GM20431 (cell line): Measurements from ENCODE around the gene UVRAG.

Experiments used
- in situ Hi-C: fragments of 300-500 bp; cut with MseI, MboI; formaldehyde crosslinking; loops from one replicate; pipeline ENCODE4 v1.15.0; 2020; ENCODE audit warnings: low sequenced_read_pairs; ENCODE audit not compliant: unreplicated experiment

Gene UVRAG

DNA sequence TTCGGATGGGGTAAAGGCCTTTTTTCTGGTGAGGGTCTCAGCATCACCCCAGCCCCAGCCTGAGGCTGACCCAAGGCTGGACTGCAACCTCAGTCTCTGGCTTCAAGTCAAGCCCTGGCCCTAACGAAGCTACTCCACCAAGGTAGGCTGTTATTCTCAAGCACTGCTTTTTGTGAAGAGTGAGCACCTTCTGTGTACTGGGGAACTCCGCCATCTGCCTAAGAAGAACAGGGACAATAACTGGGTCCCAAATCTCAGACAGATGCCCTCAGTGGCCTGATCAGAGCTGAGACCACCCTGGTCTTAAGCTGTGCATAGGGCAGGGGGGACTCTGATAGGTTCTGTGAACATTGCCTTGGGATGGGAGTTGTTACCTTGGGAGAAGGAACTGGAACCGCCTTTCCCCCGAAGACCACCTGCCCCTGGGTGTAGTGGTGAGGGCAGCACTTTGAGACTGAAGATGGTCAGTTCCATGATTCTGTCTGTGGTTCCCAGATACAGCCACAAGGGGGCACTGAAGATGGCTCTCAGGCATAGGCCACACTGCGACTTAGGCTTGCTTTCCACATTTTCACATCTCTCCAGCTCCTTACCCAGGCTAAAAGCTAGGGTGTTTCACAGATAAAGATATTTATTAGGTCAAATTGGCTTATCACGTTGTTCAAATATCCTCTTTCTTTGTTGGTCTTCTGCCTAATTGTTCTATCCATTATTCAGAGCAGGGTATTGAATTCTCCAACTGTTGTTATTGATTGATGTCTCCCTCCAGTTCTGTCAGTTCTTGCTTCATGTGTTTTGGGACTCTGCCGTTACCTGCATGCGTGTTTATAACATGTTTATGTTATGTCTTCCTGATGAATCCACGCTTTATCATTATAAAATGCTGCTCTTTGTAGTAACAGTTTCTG is 11.8 kb upstream of the UVRAG start:
- in situ Hi-C loops: loop anchor here (10.0 kb wide), 2 partner anchors 62 to 342 kb away; no protein-coding TSS in a partner anchor

DNA sequence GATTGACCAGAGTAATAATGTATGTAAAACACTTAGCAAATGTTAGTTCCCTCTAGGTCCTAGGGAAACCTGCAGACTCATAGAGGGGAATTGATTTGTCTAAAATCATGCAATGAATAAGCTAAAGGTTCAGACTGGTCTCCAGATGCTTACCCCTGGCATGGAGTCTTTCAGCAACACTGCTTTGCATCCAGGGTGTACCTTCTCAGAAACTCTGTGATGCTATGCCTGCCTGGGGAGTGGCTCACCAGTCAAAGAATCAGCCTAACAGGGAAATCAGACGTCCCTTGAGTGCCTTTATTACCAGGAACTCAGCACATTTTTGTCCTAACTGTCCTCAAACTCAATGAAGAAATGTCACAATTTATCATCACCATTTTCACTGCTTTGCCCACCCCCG is 5.9 kb upstream of the UVRAG start:
- in situ Hi-C loops: loop anchor here (10.0 kb wide), 2 partner anchors 56 to 336 kb away; no protein-coding TSS in a partner anchor

DNA sequence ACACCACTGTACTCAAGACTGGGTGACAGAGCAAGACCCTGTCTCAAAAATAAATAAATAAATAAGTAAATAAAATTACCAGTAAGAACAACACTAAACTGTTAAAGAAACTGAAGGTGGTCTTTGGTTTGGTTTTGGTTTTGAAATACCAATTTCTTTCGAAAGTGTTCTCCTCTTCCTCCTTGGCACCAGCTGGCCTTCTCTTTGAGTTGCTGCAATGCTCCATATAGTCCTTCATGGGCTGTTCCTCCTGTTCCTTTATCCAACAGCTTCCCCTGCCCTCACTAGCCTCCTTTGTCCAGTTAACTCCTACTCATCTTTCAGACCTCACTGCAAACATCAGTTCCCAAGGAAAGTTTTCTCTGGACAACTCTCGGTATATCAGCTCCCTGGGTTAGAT is 5.0 kb upstream of the UVRAG start:
- in situ Hi-C loops: loop anchor here (10.0 kb wide), 2 partner anchors 55 to 335 kb away; no protein-coding TSS in a partner anchor

DNA sequence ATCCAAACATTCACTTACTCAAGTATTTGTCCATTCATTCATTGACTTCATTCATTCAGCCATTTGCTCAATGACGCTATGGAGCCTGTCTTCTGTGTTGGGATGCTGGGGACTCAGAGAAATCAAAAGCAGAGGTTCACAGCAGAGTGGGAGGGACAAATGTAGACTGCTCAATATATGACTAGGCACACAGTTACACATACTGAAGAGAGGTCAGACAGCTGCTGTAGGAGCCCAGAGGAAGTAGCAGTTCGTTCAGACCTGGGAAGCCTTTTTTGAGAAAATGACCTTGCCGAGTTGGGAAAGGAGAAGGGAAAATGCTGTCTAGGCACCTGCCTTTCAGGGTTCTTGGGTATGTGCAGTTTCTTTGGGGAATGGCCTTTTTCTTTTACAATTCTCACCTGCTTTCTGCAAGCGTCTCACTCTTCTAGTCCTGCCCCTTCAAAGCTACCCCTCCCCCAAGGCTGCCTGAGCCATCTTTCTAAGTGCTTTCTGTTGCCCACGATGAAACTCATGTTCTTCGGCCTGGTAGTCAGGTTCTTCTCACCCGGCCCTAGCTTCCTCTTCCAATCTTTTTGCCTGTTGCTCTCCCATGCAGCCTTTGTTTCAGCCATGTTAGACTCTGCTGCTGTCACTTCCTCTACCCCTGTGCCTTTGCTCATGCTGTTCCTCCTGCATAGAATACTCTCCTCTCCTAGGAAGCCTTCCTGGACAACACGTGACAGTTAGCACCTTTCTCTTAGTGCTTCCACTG is 4.2 kb upstream of the UVRAG start:
- in situ Hi-C loops: no loop called here

DNA sequence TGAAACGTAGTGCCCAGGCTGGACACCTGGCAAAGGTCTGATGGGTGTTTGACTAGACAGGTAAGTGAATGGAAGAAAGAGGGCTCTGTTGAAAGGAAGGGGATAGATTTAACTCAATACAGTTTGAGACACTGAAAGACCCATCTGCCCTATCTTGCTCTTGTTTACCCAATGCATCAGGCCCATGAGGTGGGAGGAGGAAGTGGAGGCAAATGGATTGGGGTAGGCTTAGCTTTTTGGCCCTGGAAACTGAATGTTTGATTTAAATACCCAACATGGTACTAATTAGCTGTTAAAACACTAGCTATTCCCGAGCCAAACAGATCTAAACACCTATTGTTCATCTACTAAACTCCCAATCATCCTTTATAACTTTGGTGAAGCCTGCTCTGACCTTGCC is 3.5 kb upstream of the UVRAG start:
- in situ Hi-C loops: no loop called here

DNA sequence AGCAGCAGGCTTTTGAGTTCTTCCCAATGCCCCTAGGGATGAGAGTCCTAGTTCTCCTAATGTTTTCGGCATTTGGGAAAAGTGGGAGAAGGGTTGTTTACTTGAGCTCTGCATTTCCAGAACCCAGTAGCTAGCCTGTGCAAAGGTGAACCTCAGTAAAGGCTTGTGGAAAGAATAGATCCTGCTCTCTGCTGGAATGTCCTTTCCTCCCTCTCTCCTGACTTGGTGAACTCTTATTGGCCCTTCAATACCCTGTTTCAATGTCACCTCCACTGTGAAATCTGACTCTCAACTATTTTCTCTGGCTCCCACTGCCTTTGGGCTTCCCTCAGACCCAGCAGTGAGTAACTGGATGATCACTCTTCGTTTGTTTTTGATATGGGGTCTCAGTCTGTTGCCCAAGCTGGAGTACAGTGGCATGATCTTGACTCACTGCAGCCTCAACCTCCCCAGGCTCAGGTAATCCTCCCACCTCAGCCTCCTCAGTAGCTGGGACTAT is 2.4 kb upstream of the UVRAG start:
- in situ Hi-C loops: no loop called here

DNA sequence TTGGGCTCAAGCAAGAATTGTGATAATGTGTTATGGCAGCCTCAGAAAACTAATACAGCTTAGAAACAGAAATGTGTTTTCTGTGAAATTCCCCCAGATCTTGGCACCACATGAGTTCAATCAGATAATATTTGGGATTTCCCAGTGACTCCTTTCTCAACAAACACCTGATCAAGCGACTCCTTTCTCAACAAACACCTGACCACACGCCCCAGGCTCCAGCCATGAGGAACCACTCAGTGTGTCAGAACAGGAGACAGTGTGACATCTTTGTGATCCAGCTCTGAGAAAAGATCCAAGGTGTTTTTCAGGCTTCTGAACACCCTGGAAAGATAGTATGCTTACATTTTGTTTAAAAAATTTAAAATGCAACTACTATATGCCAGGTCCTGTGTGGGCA is 1.9 kb upstream of the UVRAG start:
- in situ Hi-C loops: no loop called here

DNA sequence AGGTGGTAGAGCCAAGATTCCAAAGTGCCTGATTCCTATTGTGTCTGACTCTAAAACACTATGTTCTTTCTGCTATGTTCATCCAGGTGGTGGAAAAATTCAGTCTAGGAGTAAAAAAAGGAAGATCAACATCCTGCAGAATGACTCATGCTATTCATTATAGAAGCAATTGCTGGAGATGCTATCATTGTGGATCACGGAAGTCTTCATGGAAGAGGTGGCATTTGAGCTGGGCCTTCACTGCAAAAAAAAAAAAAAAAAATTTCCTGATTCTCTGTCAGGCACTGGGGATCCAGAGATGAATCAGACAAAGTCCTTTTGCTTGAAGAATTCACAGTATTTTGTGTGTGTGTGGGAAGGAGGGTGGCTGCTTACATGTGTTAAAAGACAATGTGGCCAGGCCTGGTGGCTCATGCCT is 1.4 kb upstream of the UVRAG start:
- in situ Hi-C loops: no loop called here

DNA sequence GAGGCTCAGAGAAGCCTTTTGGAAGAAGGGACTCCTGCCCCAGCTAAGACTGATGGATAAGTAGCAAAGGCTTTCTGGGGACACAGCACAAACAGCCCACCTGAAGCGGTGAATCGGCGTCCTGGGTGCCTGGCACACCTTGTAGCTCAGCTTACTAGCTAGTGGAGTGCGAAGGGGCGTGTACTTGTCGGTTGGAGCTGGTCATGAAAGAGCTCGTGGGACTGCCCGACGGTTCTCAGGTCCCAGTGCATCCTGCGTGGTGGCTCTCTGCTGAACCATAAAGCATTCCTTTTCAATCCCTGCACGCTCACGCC is 690 bp upstream of the UVRAG start:
- in situ Hi-C loops: no loop called here

DNA sequence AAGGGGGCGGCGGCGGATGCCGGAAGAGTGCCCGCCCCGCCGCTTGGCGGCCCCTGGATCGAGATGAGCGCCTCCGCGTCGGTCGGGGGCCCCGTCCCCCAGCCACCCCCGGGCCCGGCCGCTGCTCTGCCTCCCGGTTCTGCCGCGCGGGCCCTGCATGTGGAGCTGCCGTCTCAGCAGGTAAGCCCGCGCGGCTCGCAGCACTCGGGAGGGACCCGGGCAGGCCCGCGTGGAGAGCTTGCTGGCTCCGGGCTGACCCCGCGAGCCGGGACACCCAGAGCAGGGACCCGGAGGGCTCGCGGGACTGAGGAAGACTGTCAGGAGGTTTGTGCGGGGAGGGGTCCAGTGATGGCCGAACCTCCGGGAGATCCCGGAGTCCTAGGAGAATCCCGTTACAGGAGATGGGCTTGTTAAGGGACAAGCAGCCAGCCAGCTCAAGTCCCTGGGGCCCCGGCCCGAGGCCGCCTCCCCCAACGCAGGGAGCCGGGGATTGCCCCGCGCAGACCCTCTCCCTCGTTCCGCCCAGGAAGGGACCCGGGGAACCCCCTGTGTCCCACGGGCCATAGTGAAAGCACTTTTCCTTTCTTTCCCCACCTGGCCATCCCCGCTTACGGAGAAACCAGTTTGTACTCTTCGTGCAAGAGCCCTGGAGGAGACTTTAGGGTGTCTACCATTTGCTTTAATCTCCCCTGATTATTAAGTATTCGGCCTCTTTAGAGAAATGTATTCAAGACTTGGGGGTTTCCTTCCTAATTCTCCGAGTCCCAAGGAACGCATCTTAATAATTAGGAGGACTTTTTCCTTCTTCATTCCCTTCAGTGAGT is 547 bp downstream of the UVRAG start:
- in situ Hi-C loops: no loop called here

DNA sequence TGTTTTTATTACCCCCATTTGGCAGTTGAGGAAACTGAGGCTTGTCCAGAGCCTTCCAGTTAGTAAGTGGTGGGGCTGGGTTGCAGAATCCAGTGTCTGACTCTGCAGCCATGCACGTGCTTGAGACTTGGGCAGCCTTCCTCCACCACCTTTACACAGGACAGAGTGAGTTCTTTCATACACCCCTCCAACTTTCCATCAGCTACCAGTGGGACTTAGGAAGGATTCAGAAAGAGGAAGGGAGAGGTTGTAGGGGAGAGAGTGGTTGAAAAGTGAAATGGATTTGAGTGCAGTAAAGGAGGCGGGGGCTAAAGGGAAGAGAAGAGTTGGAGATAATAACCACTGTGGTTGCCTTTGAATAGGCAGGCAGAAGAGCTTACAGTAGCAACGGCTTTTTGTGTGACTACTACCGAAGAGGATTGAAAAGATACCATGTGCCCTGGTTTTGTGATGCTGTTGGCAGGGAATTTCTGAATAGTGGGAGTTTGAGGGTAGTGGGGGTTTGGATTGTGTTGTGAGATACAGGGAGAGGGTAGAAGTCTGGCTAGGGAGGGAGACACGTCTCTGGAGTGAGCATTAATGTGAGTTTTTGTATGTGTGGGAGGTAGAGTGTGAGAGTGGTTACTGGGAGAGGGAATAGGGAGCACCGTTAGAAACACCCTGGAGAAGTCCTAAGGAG is 1.7 kb downstream of the UVRAG start:
- in situ Hi-C loops: no loop called here

DNA sequence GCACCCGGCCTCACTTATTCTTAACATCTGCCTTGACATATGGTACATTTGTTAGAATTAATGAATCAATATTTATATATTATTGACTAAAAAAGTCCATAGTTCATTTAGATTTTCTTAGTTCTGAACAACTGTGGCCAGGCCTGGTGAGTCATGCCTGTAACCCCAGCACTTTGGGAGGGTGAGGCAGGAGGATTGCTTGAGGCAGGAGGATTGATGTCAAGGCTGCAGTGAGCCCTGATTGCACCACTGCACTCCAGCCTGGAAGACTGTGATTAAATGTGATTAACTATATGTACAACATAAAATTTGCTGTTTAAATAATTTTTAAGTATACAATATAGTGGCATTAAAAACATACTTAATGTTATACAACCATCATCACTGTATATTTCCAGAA is 5.6 kb downstream of the UVRAG start:
- in situ Hi-C loops: no loop called here

DNA sequence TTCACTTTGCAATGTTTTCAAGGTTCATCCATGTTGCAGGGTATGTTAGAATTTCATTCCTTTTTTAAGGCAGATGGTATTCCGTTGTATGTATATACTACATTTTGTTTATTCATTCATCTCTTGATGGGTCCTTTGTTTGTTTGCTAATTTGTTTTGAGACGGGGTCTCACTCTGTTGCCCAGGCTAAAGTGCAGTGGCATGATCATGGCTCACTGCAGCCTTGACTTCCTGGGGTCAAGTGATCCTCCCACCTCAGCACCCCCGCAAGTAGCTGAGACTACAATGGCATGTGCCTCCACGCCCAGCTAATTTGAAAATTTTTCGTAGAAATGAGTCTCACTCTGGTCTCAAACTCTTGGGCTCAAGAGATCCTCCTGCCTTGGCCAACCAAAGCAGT is 6.2 kb downstream of the UVRAG start:
- in situ Hi-C loops: no loop called here

DNA sequence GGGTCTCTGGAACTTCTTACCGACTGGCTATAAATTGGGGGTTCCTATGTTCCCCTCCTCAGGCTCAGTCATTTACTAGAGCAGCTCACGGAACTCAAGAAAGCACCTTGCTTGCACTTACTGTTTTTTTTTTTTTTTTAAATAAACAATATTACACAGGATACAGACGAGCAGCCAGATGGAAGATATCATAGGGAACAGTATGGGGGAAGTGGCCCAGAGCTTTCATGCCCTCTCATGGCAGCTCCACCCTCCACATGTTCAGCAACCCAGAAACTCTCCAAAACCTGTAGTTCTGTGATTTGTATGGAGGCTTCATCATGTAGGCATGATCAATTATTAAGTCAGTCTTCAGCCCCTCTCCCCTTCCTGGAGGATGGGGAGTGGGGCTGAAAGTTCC is 7.5 kb downstream of the UVRAG start:
- in situ Hi-C loops: no loop called here

DNA sequence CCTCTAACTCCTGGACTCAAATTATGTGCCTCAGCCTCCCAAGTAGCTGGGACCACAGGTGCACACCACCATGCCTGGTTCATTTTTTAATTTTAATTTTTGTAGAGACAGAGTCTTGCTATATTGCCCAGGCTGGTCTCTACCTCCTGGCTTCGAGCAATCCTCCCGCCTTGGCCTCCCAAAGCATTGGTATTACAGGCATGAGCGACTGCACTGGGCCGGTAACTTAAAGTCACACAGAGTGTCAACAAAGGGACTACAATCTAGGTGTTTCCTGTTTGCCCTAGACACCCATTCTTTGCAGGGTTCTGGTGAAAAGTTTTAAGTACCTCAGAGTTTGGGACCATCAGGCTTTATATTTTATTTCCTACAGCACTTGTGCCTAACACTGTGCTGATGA is 8.4 kb downstream of the UVRAG start:
- in situ Hi-C loops: no loop called here

DNA sequence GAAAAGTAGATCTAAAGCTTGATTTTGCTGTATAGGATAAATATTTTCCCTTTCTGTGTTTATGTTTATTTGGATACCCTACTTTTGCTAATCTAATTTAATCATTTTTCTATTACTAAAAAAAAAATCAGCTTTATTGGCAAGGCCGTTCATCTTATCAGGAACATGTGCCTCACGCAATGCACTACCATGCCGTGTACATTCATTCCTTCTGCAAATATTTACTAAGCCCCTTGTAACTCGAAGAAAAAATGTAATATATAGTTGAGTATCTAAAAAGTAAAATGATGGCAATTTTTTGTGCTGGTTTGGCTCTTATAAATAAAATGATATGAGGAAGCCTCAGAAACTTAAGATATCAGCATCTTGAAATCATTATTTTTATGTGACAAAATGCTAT is 8.9 kb downstream of the UVRAG start:
- in situ Hi-C loops: no loop called here

DNA sequence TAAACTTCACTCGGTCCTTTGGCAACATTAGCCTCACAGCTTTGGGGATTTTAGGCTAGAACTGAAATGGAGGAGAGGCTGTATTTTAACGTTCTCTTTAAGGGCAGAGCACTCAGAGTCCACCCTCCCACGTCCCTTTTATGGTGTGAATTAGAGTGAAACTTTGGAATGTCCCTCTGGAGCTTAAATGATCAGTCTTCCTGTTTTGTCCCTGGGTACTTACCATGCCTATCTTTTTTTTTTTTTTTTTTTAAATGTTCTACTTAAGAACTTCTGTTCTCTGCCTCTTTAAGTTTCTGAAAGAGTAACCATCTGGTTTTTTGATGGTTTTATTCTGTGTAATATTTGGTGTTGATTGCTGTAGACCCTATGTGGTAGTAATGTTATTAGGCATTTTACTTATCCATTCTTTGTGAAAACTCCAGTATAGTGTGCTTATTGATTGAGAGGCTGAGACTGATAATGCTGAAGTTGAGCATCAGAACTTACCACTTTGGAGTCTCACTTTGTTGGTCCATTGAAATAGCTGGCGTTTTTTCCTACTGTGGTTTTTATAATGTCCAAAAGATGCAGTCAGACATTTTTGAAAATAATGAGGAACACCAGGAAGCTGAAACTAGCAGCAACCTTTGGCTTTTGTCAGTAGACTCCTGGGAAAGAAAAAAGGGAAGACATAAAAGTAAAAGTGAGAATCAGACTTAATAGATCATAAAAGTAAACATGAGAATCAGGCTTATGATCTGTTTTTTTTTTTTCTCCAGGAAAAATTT is 11.6 kb downstream of the UVRAG start:
- in situ Hi-C loops: no loop called here

DNA sequence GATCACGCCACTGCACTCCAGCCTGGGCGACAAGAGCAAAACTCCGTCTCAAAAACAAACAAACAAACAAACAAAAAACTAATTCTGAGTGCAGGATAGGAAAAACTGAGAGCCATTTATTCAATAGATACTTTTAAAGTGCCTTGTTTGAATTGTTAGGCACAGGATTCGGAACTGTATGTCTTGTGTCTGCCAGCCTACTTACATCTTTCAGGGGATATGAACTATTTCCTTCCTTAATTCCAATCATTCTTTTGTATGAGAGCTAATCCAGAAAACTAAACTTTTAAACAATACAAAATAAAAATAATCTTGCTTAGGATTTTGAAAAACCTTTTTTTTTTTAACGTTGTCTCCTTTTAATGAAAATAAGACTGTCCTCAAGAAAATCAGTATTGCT is 12.6 kb downstream of the UVRAG start:
- in situ Hi-C loops: no loop called here

DNA sequence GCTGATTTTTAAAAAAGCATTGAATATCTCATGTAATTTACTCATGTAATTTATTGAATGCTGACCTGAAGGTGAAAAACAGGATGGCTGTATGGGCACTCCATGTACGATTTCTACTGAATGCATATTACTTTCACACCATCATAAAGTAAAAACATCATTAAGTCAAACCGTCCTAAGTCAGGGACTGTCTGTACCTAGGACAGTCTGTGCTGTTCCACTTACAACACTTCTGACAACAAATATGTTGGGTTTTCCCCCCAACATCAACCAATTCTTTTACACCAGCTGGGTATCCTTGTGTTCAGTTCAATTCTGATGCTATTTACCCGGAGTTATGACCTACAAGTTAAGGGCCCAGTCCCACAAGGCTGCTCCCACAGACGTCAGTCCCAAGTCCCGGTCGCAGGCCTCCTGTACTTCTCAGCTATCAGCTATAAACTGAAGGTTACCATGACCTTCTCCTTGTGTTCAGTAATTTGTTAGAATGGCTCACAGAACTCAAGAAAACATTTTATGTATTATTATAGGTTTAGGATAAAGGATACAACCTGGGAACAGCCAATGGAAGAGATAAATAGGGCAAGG is 17.0 kb downstream of the UVRAG start:
- in situ Hi-C loops: no loop called here
